ENCODE measurements around the gene PEAK1. TPM values are rescaled to one million over a fixed set of nuclear protein-coding genes. Genes with fewer than 3 reads are reported as not detected.
"Not testable (repeated sequence)": the region's sequence is repeated elsewhere in the genome, so short reads cannot be mapped to it uniquely, and the experiment has no call there.

PEAK1 gene
- total RNA-seq, 6 donors from 2014 or later, result 82.8 to 142 (median 90.1) TPM

- ATAC-seq (ENCODE audit: low FRiP score in 2 of 2), result no peak
- Histone ChIP-seq H3K4me3 (no peak overlapping the region), H3K4me1 (peaks cover 14 to 16% (median 15%) of the 10 kb centered on the region in 4 donors), H3K27ac (no peak overlapping the region), H3K9me3 (no peaks in the 10 kb centered on the region), H3K27me3 (no peaks in the 10 kb centered on the region), H3K36me3 (peaks cover 0 to 4% (median 2%) of the 10 kb centered on the region in 4 donors)
- DNase-seq, result no peak
- TF ChIP-seq EP300 (IDR thresholded peaks at IDR 0.05) (no peak), POLR2A (IDR thresholded peaks at IDR 0.05) (no peak), CTCF (IDR thresholded peaks at IDR 0.05) (no peak)
- 63 to 74% methylated on average over 4 of the region's 4 CpGs for WGBS, 2 donors
Observed at GRCh38 chr15:77162872-77163633, 256.9 kb downstream of the PEAK1 start.

- TF ChIP-seq POLR2A (IDR thresholded peaks at IDR 0.05) (no peak), EP300 (IDR thresholded peaks at IDR 0.05) (no peak), POLR2AphosphoS5 (IDR thresholded peaks at IDR 0.05) (no peak), CTCF (IDR thresholded peaks at IDR 0.05) (no peak)
- ATAC-seq (ENCODE audit: low FRiP score in 2 of 2) (no peak), DNase-seq (no peak)
- peaks cover 12 to 15% (median 15%) of the 10 kb centered on the region in 4 donors for H3K4me1 ChIP-seq
- peak overlapping the region in 1 of 4 donors; percentile 4 for H3K27ac ChIP-seq
- H3K36me3 ChIP-seq, result peaks cover 8 to 24% (median 10%) of the 10 kb centered on the region in 4 donors
- H3K4me3 ChIP-seq, result no peak overlapping the region
- 43 to 47% methylated on average over 7 of the region's 7 CpGs for WGBS, 2 donors
- no peaks in the 10 kb centered on the region for H3K27me3 ChIP-seq
- H3K9me3 ChIP-seq, result no peaks in the 10 kb centered on the region
Observed at GRCh38 chr15:77160562-77161478, 259.1 kb downstream of the PEAK1 start.

- H3K36me3 ChIP-seq, result peaks cover 8 to 29% (median 10%) of the 10 kb centered on the region in 4 donors
- not testable (repeated sequence) for H3K4me3 ChIP-seq; ATAC-seq (ENCODE audit: low FRiP score in 2 of 2); H3K4me1 ChIP-seq; H3K27ac ChIP-seq; H3K9me3 ChIP-seq; H3K27me3 ChIP-seq
- 82 to 87% methylated on average over 5 to 11 of the region's 11 CpGs for WGBS, 2 donors
- DNase-seq, result peak in 1 of 2 donors; percentile 43
Observed at GRCh38 chr15:77156000-77156399, 263.9 kb downstream of the PEAK1 start.

- Histone ChIP-seq H3K4me1 (peaks cover 0 to 20% (median 4%) of the 10 kb centered on the region in 4 donors), H3K27ac (no peak overlapping the region), H3K27me3 (no peaks in the 10 kb centered on the region), H3K4me3 (no peak overlapping the region), H3K9me3 (no peaks in the 10 kb centered on the region), H3K36me3 (peaks cover 0 to 2% (median 0%) of the 10 kb centered on the region in 4 donors)
- WGBS, 2 donors, result 91 to 94% methylated on average over 2 of the region's 2 CpGs
- no peak for ATAC-seq (ENCODE audit: low FRiP score in 2 of 2)
- DNase-seq, result no peak
- TF ChIP-seq EP300 (IDR thresholded peaks at IDR 0.05) (no peak), POLR2A (IDR thresholded peaks at IDR 0.05) (no peak), POLR2AphosphoS5 (IDR thresholded peaks at IDR 0.05) (no peak), CTCF (IDR thresholded peaks at IDR 0.05) (no peak)
Observed at GRCh38 chr15:77148191-77148590, 271.7 kb downstream of the PEAK1 start.

- WGBS, 2 donors, result 72 to 79% methylated on average over 1 of the region's 1 CpG
- DNase-seq, result no peak
- Histone ChIP-seq H3K4me3 (no peak overlapping the region), H3K36me3 (peaks cover 0 to 18% (median 0%) of the 10 kb centered on the region in 4 donors), H3K27me3 (no peaks in the 10 kb centered on the region), H3K4me1 (peaks cover 0 to 20% (median 4%) of the 10 kb centered on the region in 4 donors), H3K27ac (peak overlapping the region in 3 of 4 donors; percentile 15 to 57 (median 51)), H3K9me3 (peaks cover 0 to 6% (median 4%) of the 10 kb centered on the region in 4 donors)
- ATAC-seq (ENCODE audit: low FRiP score in 2 of 2), result no peak
- no peak for TF ChIP-seq EP300 (IDR thresholded peaks at IDR 0.05)
- no peak for TF ChIP-seq CTCF (IDR thresholded peaks at IDR 0.05)
- no peak for TF ChIP-seq POLR2AphosphoS5 (IDR thresholded peaks at IDR 0.05)
- no peak for TF ChIP-seq POLR2A (IDR thresholded peaks at IDR 0.05)
Observed at GRCh38 chr15:77145370-77145769, 274.5 kb downstream of the PEAK1 start.
